ENCODE measurements around the gene RHOF. TPM values are rescaled to one million over a fixed set of nuclear protein-coding genes. Genes with fewer than 3 reads are reported as not detected.

Gene RHOF
- total RNA-seq, 1 experiment from 2014 or later: 232 TPM

DNA sequence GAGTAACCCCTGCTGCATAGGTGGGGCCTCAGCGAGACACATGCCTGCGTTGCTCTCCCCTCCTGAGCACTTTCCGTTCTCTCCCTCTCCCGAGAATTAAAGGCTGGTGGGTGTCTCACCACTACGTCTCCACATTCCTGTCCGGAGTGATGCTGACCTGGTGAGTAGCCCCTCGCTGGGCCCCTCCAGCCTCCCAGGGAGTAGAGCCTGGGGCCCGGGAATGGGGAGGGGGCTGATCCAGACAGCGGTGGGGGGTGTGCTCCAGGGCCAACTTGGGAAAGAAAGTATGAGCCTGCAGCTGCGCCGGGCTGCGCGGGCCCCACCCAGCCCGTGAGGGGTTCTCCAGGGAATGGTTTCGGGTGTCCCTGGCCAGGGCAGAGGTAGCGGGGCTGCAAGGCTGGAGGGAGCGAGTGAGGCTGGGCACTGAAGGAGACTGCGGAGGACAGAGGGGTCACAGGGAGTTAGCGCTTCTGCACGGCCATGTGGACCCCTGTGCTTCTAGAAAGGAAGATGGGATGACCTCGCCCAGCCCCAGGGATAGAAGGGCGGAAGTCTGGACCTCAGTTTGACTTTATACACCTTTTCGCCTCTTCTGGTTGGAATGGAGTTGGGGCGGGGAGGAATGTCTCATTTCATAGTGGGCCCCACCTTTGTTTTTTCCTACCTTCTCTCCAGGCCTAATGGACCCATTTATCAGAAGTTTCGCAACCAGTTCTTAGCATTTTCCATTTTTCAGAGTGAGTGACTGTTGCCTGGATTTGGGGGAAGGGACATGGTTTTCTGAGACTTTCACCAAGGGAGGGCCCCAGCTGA, 22.5 kb downstream of the RHOF start:
- DNase-seq: no peak
- Histone ChIP-seq H4K20me1 (ENCODE audit: low read length) (no peaks in the 10 kb centered on the region), H3K27ac (ENCODE audit: low read length) (no peak overlapping the region), H2AFZ (ENCODE audit: low read length) (no peak overlapping the region), H3K36me3 (ENCODE audit: low read depth, low read length) (no peaks in the 10 kb centered on the region; the same call in 1 of the 2 replicates), H3K27me3 (ENCODE audit: low read length) (no peaks in the 10 kb centered on the region), H3K9ac (ENCODE audit: low read length) (no peak overlapping the region), H3K4me2 (ENCODE audit: low read length) (no peak overlapping the region), H3K9me2 (replicated peaks; ENCODE audit: low read length) (no peaks in the 10 kb centered on the region), H3F3A (ENCODE audit: low read length, unreplicated experiment) (no peaks in the 10 kb centered on the region), H3K4me1 (ENCODE audit: insufficient read depth, low read length) (peaks cover 9% of the 10 kb centered on the region), H3K9me3 (ENCODE audit: low read length) (no peaks in the 10 kb centered on the region), H3K79me2 (ENCODE audit: low read length) (no peaks in the 10 kb centered on the region), H3K4me3 (ENCODE audit: low read length) (no peak overlapping the region)
- no TSS peak for BruUV-seq (replicated peaks)
- ChIA-PET POLR2A (ENCODE audit: unreplicated experiment) (no interaction called here), CTCF (no interaction called here)
- no peak for TF ChIP-seq EZH2 (IDR thresholded peaks at IDR 0.05; ENCODE audit: low read length, unreplicated experiment)
- TF ChIP-seq EZH2phosphoT487 (IDR thresholded peaks at IDR 0.05; ENCODE audit: borderline replicate concordance, low read length): no peak
- ATAC-seq: no peak
- intact Hi-C loops (cut with micrococcal nuclease): no loop called here

DNA sequence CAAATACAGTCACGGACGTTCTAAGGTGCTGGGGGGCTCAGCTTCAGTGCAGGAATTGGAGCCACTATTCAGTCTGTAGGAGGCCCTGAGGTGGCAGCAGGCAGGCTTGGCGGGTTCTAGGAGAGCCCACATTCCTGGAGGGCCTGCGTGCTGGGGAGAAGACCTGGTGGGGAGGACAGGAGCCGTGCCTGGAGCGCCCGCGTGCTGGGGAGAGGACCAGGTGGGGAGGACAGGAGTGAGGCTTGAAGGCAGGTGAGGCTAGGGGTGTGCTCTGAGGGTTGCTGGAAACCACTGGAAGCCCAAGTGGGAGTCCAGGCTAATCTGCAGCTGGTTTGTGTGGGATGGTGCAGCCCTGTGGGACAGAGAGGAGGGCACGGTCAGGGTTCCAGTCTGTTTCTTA, 23.1 kb downstream of the RHOF start:
- H2AFZ ChIP-seq (ENCODE audit: low read length): no peak overlapping the region
- DNase-seq (no peak), ATAC-seq (no peak)
- intact Hi-C loops (cut with micrococcal nuclease): no loop called here
- peaks cover 15% of the 10 kb centered on the region for H3K4me1 ChIP-seq (ENCODE audit: insufficient read depth, low read length)
- H3K9me3 ChIP-seq (ENCODE audit: low read length): no peaks in the 10 kb centered on the region
- no peaks in the 10 kb centered on the region; the same call in 1 of the 2 replicates for H3K36me3 ChIP-seq (ENCODE audit: low read depth, low read length)
- H3K9me2 ChIP-seq (replicated peaks; ENCODE audit: low read length): no peaks in the 10 kb centered on the region
- no peak overlapping the region for H3K27ac ChIP-seq (ENCODE audit: low read length)
- no peaks in the 10 kb centered on the region for H3F3A ChIP-seq (ENCODE audit: low read length, unreplicated experiment)
- no peaks in the 10 kb centered on the region for H3K27me3 ChIP-seq (ENCODE audit: low read length)
- no peak overlapping the region for H3K4me2 ChIP-seq (ENCODE audit: low read length)
- CTCF ChIA-PET: no interaction called here
- POLR2A ChIA-PET (ENCODE audit: unreplicated experiment): no interaction called here
- TF ChIP-seq EZH2 (IDR thresholded peaks at IDR 0.05; ENCODE audit: low read length, unreplicated experiment) (no peak), EZH2phosphoT487 (IDR thresholded peaks at IDR 0.05; ENCODE audit: borderline replicate concordance, low read length) (no peak)
- TF ChIP-seq, protein P1, sequence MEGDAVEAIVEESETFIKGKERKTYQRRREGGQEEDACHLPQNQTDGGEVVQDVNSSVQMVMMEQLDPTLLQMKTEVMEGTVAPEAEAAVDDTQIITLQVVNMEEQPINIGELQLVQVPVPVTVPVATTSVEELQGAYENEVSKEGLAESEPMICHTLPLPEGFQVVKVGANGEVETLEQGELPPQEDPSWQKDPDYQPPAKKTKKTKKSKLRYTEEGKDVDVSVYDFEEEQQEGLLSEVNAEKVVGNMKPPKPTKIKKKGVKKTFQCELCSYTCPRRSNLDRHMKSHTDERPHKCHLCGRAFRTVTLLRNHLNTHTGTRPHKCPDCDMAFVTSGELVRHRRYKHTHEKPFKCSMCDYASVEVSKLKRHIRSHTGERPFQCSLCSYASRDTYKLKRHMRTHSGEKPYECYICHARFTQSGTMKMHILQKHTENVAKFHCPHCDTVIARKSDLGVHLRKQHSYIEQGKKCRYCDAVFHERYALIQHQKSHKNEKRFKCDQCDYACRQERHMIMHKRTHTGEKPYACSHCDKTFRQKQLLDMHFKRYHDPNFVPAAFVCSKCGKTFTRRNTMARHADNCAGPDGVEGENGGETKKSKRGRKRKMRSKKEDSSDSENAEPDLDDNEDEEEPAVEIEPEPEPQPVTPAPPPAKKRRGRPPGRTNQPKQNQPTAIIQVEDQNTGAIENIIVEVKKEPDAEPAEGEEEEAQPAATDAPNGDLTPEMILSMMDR (conservative IDR thresholded peaks at IDR 0.05; ENCODE audit: low read depth, low read length): no peak
- H3K4me3 ChIP-seq (ENCODE audit: low read length): no peak overlapping the region
- H3K79me2 ChIP-seq (ENCODE audit: low read length): no peaks in the 10 kb centered on the region
- H4K20me1 ChIP-seq (ENCODE audit: low read length): no peaks in the 10 kb centered on the region
- no peak overlapping the region for H3K9ac ChIP-seq (ENCODE audit: low read length)
- no TSS peak for BruUV-seq (replicated peaks)

DNA sequence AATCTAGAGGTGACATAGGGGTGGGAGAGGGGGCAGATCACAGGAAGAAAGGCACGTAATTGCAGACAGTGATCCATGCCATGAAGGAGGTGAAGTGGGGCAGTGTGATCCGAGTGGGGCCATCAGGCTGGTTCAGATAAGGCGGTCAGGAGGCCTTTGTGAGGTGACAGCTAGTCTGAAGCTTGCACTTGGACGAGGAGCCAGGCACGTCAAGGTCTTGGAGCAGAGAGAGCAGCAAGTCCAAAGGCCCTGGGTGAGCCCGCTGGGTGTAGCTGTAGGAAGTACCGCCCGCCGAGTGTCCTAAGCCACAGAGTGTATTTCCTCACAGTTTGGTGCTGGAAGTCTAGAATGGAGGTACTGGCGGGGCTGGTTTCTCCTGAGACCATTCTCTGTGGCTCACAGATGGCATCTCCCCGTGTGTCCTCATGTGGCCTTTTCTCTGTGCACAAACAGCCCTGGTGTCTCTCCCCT, 23.6 kb downstream of the RHOF start:
- peaks cover 17% of the 10 kb centered on the region for H3K4me1 ChIP-seq (ENCODE audit: insufficient read depth, low read length)
- no peak overlapping the region for H3K4me3 ChIP-seq (ENCODE audit: low read length)
- H3K36me3 ChIP-seq (ENCODE audit: low read depth, low read length): no peaks in the 10 kb centered on the region; the same call in 1 of the 2 replicates
- BruUV-seq (replicated peaks): no TSS peak
- H2AFZ ChIP-seq (ENCODE audit: low read length): no peak overlapping the region
- no peak for DNase-seq
- no peaks in the 10 kb centered on the region for H4K20me1 ChIP-seq (ENCODE audit: low read length)
- no peaks in the 10 kb centered on the region for H3K9me3 ChIP-seq (ENCODE audit: low read length)
- TF ChIP-seq EZH2phosphoT487 (IDR thresholded peaks at IDR 0.05; ENCODE audit: borderline replicate concordance, low read length) (no peak), EZH2 (IDR thresholded peaks at IDR 0.05; ENCODE audit: low read length, unreplicated experiment) (no peak)
- TF ChIP-seq, protein P1 (conservative IDR thresholded peaks at IDR 0.05; ENCODE audit: low read depth, low read length): no peak
- ATAC-seq: no peak
- intact Hi-C loops (cut with micrococcal nuclease): no loop called here
- H3K9ac ChIP-seq (ENCODE audit: low read length): no peak overlapping the region
- ChIA-PET CTCF (no interaction called here), POLR2A (ENCODE audit: unreplicated experiment) (no interaction called here)
- no peaks in the 10 kb centered on the region for H3K27me3 ChIP-seq (ENCODE audit: low read length)
- H3K27ac ChIP-seq (ENCODE audit: low read length): no peak overlapping the region
- no peaks in the 10 kb centered on the region for H3K9me2 ChIP-seq (replicated peaks; ENCODE audit: low read length)
- no peaks in the 10 kb centered on the region for H3F3A ChIP-seq (ENCODE audit: low read length, unreplicated experiment)
- no peaks in the 10 kb centered on the region for H3K79me2 ChIP-seq (ENCODE audit: low read length)
- H3K4me2 ChIP-seq (ENCODE audit: low read length): no peak overlapping the region

All from PC-3 (cell line).